ENCODE results near the gene OR1K1.

- TF ChIP-seq, protein P1, sequence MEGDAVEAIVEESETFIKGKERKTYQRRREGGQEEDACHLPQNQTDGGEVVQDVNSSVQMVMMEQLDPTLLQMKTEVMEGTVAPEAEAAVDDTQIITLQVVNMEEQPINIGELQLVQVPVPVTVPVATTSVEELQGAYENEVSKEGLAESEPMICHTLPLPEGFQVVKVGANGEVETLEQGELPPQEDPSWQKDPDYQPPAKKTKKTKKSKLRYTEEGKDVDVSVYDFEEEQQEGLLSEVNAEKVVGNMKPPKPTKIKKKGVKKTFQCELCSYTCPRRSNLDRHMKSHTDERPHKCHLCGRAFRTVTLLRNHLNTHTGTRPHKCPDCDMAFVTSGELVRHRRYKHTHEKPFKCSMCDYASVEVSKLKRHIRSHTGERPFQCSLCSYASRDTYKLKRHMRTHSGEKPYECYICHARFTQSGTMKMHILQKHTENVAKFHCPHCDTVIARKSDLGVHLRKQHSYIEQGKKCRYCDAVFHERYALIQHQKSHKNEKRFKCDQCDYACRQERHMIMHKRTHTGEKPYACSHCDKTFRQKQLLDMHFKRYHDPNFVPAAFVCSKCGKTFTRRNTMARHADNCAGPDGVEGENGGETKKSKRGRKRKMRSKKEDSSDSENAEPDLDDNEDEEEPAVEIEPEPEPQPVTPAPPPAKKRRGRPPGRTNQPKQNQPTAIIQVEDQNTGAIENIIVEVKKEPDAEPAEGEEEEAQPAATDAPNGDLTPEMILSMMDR (IDR thresholded peaks at IDR 0.05): no peak
- TF ChIP-seq POLR2A (IDR thresholded peaks at IDR 0.05): no peak
These were observed 20.7 kb upstream of the OR1K1 start for GRCh38 chr9:122779181-122779580.

All from heart left ventricle (tissue), 13 donors.